OCI-LY1 (cell line): ENCODE measurements around the gene FKBP4.

Source experiments
- H2AFZ ChIP-seq: fragments of 200-600 bp; sonication (generic), shearing (Covaris generic); 2 replicates; pipeline ENCODE4 v1.6.0; 2014; ENCODE audit warnings: antibody characterized with exemption, mild to moderate bottlenecking, low read length
- H3F3A ChIP-seq: fragments of 200-600 bp; sonication (generic), shearing (Covaris generic); 2 replicates; pipeline ENCODE4 v1.6.0; 2014; ENCODE audit warnings: mild to moderate bottlenecking, antibody characterized with exemption, low read length, moderate library complexity; ENCODE audit not compliant: insufficient read depth
- H3K27ac ChIP-seq: fragments of 200-600 bp; sonication (generic); 2 replicates; pipeline ENCODE4 v1.5.1; 2014; ENCODE audit warnings: low read length, mixed run types, mild to moderate bottlenecking, low read depth; ENCODE audit not compliant: poor library complexity, severe bottlenecking
- H3K27me3 ChIP-seq: fragments of 200-600 bp; sonication (generic); 2 replicates; pipeline ENCODE4 v1.6.0; 2014; ENCODE audit warnings: antibody characterized with exemption, mild to moderate bottlenecking, low read length, moderate library complexity; ENCODE audit not compliant: insufficient read depth
- H3K36me3 ChIP-seq: fragments of 200-600 bp; sonication (generic); 2 replicates; pipeline ENCODE4 v1.6.1; 2014; ENCODE audit warnings: mild to moderate bottlenecking, antibody characterized with exemption, low read length, moderate library complexity, mixed read lengths; ENCODE audit not compliant: insufficient read depth
- H3K4me1 ChIP-seq: fragments of 200-600 bp; sonication (generic); 2 replicates; pipeline ENCODE4 v1.5.1; 2014; ENCODE audit warnings: mild to moderate bottlenecking, low read length, moderate library complexity; ENCODE audit not compliant: insufficient read depth, severe bottlenecking
- H3K4me2 ChIP-seq: fragments of 200-600 bp; sonication (generic), shearing (Covaris generic); 2 replicates; pipeline ENCODE4 v1.6.1; 2014; ENCODE audit warnings: low read length
- H3K4me3 ChIP-seq: fragments of 200-600 bp; sonication (generic); 2 replicates; pipeline ENCODE4 v1.5.1; 2014; ENCODE audit warnings: low read length, low read depth, mild to moderate bottlenecking, mixed read lengths; ENCODE audit not compliant: poor library complexity, severe bottlenecking
- H3K79me2 ChIP-seq: fragments of 200-600 bp; shearing (Covaris generic); 2 replicates; pipeline ENCODE4 v1.6.1; 2016; ENCODE audit warnings: mixed run types, low read length, mixed read lengths; ENCODE audit not compliant: insufficient read depth
- H3K9ac ChIP-seq: fragments of 200-600 bp; sonication (generic), shearing (Covaris generic); 2 replicates; pipeline ENCODE4 v1.6.1; 2014; ENCODE audit warnings: mild to moderate bottlenecking, low read length, mixed read lengths
- H3K9me2 ChIP-seq: fragments of 200-600 bp; sonication (generic), shearing (Covaris generic); 2 replicates; pipeline ENCODE4 v1.6.1; 2014; ENCODE audit warnings: low read depth, mild to moderate bottlenecking, low read length, mixed read lengths
- H3K9me3 ChIP-seq: fragments of 200-600 bp; shearing (Covaris generic); 2 replicates; pipeline ENCODE4 v1.6.1; 2014; ENCODE audit warnings: low read length, mixed read lengths
- H4K20me1 ChIP-seq: fragments of 200-600 bp; sonication (generic), shearing (Covaris generic); 2 replicates; pipeline ENCODE4 v1.6.0; 2016; ENCODE audit warnings: mild to moderate bottlenecking, low read length; ENCODE audit not compliant: insufficient read depth
- EZH2 ChIP-seq: fragments of 200-600 bp; sonication (generic), shearing (Covaris generic); IDR thresholded peaks from 2 replicates; pipeline ENCODE4 v1.8.0; 2017; ENCODE audit warnings: borderline replicate concordance, mixed run types, mild to moderate bottlenecking, antibody characterized with exemption, low read length, moderate library complexity, mixed read lengths
- TF ChIP-seq, protein P1 (sequence below): fragments of 200-600 bp; sonication (generic), shearing (Covaris generic); IDR thresholded peaks from 2 replicates; pipeline ENCODE4 v1.5.1; 2017; ENCODE audit warnings: mild to moderate bottlenecking, antibody characterized with exemption, low read length, moderate library complexity, mixed read lengths

Gene FKBP4

DNA sequence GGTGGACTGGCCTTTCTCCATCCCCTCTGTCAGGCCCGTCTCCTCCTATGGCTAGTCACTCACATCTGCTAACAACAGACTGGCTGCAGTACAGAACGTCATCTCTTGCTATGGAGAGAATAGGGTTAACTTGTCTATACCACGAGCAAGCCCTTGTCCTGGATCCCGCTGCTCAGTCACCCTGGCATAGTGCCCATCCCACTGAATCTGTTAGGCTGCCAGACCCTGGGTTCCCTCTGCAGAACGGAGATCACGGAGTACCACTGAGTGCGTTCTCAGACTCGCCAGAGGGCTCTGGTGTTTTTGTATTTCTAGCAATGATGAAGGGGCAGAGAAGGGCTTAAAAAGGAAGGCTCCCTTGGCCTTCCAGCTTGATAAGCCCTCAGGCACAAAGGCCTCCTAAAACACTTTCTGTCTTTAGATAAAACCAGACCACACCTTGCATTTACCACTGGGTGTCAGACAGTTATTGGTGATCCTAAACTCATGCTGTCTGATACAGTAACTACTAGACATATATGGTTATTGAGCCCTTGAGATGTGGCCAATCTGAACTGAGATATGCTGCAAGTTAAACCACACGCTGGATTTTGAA is 46.4 kb downstream of the FKBP4 start:
- Histone ChIP-seq H3K27ac (no peak overlapping the region), H3K4me3 (no peak overlapping the region), H3K27me3 (no peaks in the 10 kb centered on the region), H3K79me2 (no peaks in the 10 kb centered on the region), H3K36me3 (no peaks in the 10 kb centered on the region), H3K9me2 (no peaks in the 10 kb centered on the region), H3F3A (no peaks in the 10 kb centered on the region), H3K4me2 (no peak overlapping the region), H2AFZ (no peak overlapping the region), H3K9ac (no peak overlapping the region), H3K9me3 (no peaks in the 10 kb centered on the region), H3K4me1 (peaks cover 1% of the 10 kb centered on the region), H4K20me1 (no peaks in the 10 kb centered on the region)
- TF ChIP-seq EZH2: no peak
- TF ChIP-seq, protein P1, sequence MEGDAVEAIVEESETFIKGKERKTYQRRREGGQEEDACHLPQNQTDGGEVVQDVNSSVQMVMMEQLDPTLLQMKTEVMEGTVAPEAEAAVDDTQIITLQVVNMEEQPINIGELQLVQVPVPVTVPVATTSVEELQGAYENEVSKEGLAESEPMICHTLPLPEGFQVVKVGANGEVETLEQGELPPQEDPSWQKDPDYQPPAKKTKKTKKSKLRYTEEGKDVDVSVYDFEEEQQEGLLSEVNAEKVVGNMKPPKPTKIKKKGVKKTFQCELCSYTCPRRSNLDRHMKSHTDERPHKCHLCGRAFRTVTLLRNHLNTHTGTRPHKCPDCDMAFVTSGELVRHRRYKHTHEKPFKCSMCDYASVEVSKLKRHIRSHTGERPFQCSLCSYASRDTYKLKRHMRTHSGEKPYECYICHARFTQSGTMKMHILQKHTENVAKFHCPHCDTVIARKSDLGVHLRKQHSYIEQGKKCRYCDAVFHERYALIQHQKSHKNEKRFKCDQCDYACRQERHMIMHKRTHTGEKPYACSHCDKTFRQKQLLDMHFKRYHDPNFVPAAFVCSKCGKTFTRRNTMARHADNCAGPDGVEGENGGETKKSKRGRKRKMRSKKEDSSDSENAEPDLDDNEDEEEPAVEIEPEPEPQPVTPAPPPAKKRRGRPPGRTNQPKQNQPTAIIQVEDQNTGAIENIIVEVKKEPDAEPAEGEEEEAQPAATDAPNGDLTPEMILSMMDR: no peak

DNA sequence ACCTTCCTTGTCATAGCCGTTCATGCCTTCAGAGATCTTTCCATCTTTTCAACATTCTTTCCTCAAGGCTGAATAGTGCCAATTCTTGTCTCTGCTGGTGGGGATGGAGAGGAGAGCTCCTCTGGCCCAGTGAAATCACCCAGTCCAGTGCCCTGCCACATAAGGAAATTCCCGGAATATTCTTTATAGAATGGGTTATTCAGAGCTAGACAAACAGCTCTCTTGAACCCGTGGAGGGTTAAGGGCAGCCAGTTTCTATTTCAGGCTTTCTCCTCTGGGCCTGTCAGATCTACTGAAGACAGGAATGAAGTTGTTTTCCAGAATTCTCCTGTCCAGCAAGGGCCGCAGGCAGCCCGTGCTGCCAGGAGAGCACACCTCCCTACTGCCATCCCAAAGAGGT is 48.2 kb downstream of the FKBP4 start:
- no peaks in the 10 kb centered on the region for H3K9me2 ChIP-seq
- H4K20me1 ChIP-seq: no peaks in the 10 kb centered on the region
- no peaks in the 10 kb centered on the region for H3K79me2 ChIP-seq
- H3K9me3 ChIP-seq: no peaks in the 10 kb centered on the region
- H3F3A ChIP-seq: no peaks in the 10 kb centered on the region
- no peak overlapping the region for H2AFZ ChIP-seq
- TF ChIP-seq EZH2: no peak
- TF ChIP-seq, protein P1: no peak
- no peaks in the 10 kb centered on the region for H3K27me3 ChIP-seq
- no peak overlapping the region for H3K27ac ChIP-seq
- H3K36me3 ChIP-seq: no peaks in the 10 kb centered on the region
- no peak overlapping the region for H3K9ac ChIP-seq
- no peak overlapping the region for H3K4me3 ChIP-seq
- H3K4me2 ChIP-seq: no peak overlapping the region
- no peaks in the 10 kb centered on the region for H3K4me1 ChIP-seq

DNA sequence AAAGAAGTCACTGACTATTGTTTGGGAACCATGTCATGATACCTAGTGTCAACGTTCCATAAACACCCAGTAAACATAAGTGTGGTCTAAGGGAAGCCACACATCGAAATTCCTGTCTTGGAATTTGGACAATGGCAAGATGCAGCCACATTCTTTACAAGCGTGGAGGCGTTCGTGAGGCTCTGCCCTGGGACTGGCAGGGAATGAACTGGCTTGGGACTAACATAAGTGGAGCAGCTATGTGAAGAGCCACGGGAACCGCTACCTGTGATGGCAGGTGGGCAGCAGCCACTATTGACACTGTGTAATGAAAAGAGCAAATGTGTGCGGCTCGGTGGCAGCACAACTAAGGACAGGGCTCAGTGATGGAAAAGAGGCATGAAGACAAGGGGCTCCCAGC is 50.0 kb downstream of the FKBP4 start:
- no peaks in the 10 kb centered on the region for H3K9me2 ChIP-seq
- no peak overlapping the region for H3K9ac ChIP-seq
- H3K79me2 ChIP-seq: no peaks in the 10 kb centered on the region
- H4K20me1 ChIP-seq: no peaks in the 10 kb centered on the region
- H3K9me3 ChIP-seq: no peaks in the 10 kb centered on the region
- no peaks in the 10 kb centered on the region for H3F3A ChIP-seq
- no peaks in the 10 kb centered on the region for H3K36me3 ChIP-seq
- no peak overlapping the region for H3K27ac ChIP-seq
- no peak overlapping the region for H2AFZ ChIP-seq
- H3K4me2 ChIP-seq: no peak overlapping the region
- TF ChIP-seq EZH2: no peak
- TF ChIP-seq, protein P1: no peak
- no peak overlapping the region for H3K4me3 ChIP-seq
- H3K4me1 ChIP-seq: no peaks in the 10 kb centered on the region
- no peaks in the 10 kb centered on the region for H3K27me3 ChIP-seq
